Breast epithelium (tissue), 4 donors: ENCODE data around the gene RAP1GAP2. TPM values are rescaled to one million over a fixed set of nuclear protein-coding genes. Genes with fewer than 3 reads are reported as not detected.

ENCODE experiments used
- DNase-seq, 2 donors: peaks; one replicate each; pipeline ENCODE4 v3.0.0-alpha.2; 2019; ENCODE audit warnings: low spot score in 2 of 2
- H3K27ac ChIP-seq, 2 donors: fragments of 200-600 bp; sonication (generic) in 1 of 2; one replicate each; pipeline ENCODE4 v1.5.1; 2016 to 2019; ENCODE audit warnings: mild to moderate bottlenecking in 1 of 2
- H3K27me3 ChIP-seq, 2 donors: fragments of 200-600 bp; sonication (generic) in 1 of 2; one replicate each; pipeline versions ENCODE4 v1.5.1 to v1.6.0; 2017 to 2019; ENCODE audit warnings: control low read depth in 1 of 2, mild to moderate bottlenecking in 1 of 2
- H3K36me3 ChIP-seq: fragments of 200-600 bp; one replicate; pipeline ENCODE4 v1.5.1; 2019
- H3K4me1 ChIP-seq, 2 donors: fragments of 200-600 bp; sonication (generic); one replicate each; pipeline ENCODE4 v1.5.1; 2016 to 2019; ENCODE audit warnings: control low read depth in 1 of 2
- H3K4me3 ChIP-seq, 3 donors: fragments of 200-600 bp; sonication (generic); 1 replicate in 2 of 3; 2 replicates in 1 of 3; pipeline ENCODE4 v1.5.1; 2016 to 2019; ENCODE audit warnings: mild to moderate bottlenecking in 3 of 3, moderate library complexity in 2 of 3
- H3K9me3 ChIP-seq, 2 donors: fragments of 200-600 bp; sonication (generic) in 1 of 2; one replicate each; pipeline ENCODE4 v1.5.1; 2016 to 2019; ENCODE audit warnings: control low read depth in 1 of 2
- CTCF ChIP-seq, 3 donors: fragments of 450-650 bp; IDR thresholded peaks; one replicate each; pipeline ENCODE4 v1.5.1; 2016 to 2017; ENCODE audit warnings: antibody characterized with exemption in 3 of 3, mild to moderate bottlenecking in 3 of 3, moderate library complexity in 3 of 3
- POLR2A ChIP-seq: fragments of 450-650 bp; IDR thresholded peaks from one replicate; pipeline ENCODE4 v1.6.1; 2016; ENCODE audit warnings: antibody characterized with exemption, mild to moderate bottlenecking, moderate library complexity
- POLR2AphosphoS5 ChIP-seq, 3 donors: sonication (generic); formaldehyde crosslinking; IDR thresholded peaks; one replicate each; pipeline ENCODE4 v1.6.1; 2017; ENCODE audit warnings: antibody characterized with exemption in 3 of 3
- intact Hi-C: fragments of 100-400 bp; cut with DNase I; formaldehyde crosslinking; loops from one replicate; pipeline ENCODE4 v1.15.1; 2023; ENCODE audit warnings: low total_unique reads
- total RNA-seq, 3 donors: library from RNA; depleted of rRNA; stranded (reverse); fragments of >200 nt; gene quantifications; one replicate each; pipeline ENCODE4 v1.1.0, GENCODE V29; 2016

Gene RAP1GAP2
- total RNA-seq, 3 donors from 2014 or later: 5.3 to 23.4 (median 10.8) TPM

GRCh38 chr17:2865228-2865627, 69.0 kb downstream of the RAP1GAP2 start:
- intact Hi-C loops: loop anchor here (5.0 kb wide), 1 partner anchor 1032 kb away; no protein-coding TSS in a partner anchor
- Histone ChIP-seq H3K4me3 (no peak overlapping the region), H3K27me3 (no peaks in the 10 kb centered on the region), H3K36me3 (no peaks in the 10 kb centered on the region), H3K27ac (no peak overlapping the region), H3K4me1 (no peaks in the 10 kb centered on the region), H3K9me3 (no peaks in the 10 kb centered on the region)
- no peak for DNase-seq
- TF ChIP-seq POLR2A (no peak), POLR2AphosphoS5 (IDR thresholded peaks at IDR 0.05) (no peak), CTCF (IDR thresholded peaks at IDR 0.05) (no peak)

- TF ChIP-seq POLR2AphosphoS5 (IDR thresholded peaks at IDR 0.05) (no peak), CTCF (IDR thresholded peaks at IDR 0.05) (no peak), POLR2A (no peak)
- Histone ChIP-seq H3K36me3 (no peaks in the 10 kb centered on the region), H3K4me3 (no peak overlapping the region), H3K27me3 (no peaks in the 10 kb centered on the region), H3K27ac (no peak overlapping the region), H3K9me3 (no peaks in the 10 kb centered on the region), H3K4me1 (no peaks in the 10 kb centered on the region)
- intact Hi-C loops: loop anchor here (5.0 kb wide), 1 partner anchor 1030 kb away; no protein-coding TSS in a partner anchor
- no peak for DNase-seq
These were observed 71.5 kb downstream of the RAP1GAP2 start for GRCh38 chr17:2867441-2868424.

GRCh38 chr17:2869604-2870003, 73.4 kb downstream of the RAP1GAP2 start:
- TF ChIP-seq POLR2A (no peak), CTCF (IDR thresholded peaks at IDR 0.05) (no peak), POLR2AphosphoS5 (IDR thresholded peaks at IDR 0.05) (no peak)
- Histone ChIP-seq H3K27me3 (no peaks in the 10 kb centered on the region), H3K4me1 (no peaks in the 10 kb centered on the region), H3K27ac (no peak overlapping the region), H3K36me3 (no peaks in the 10 kb centered on the region), H3K9me3 (no peaks in the 10 kb centered on the region), H3K4me3 (no peak overlapping the region)
- DNase-seq: no peak
- intact Hi-C loops: loop anchor here (5.0 kb wide), 1 partner anchor 1028 kb away; no protein-coding TSS in a partner anchor

GRCh38 chr17:2871205-2871604, 75.0 kb downstream of the RAP1GAP2 start:
- DNase-seq: no peak
- H3K4me1 ChIP-seq: no peaks in the 10 kb centered on the region
- H3K4me3 ChIP-seq: no peak overlapping the region
- H3K27me3 ChIP-seq: no peaks in the 10 kb centered on the region
- H3K36me3 ChIP-seq: no peaks in the 10 kb centered on the region
- TF ChIP-seq POLR2A (no peak), POLR2AphosphoS5 (IDR thresholded peaks at IDR 0.05) (no peak), CTCF (IDR thresholded peaks at IDR 0.05) (no peak)
- intact Hi-C loops: no loop called here
- no peaks in the 10 kb centered on the region for H3K9me3 ChIP-seq
- no peak overlapping the region for H3K27ac ChIP-seq

GRCh38 chr17:2871720-2872119, 75.5 kb downstream of the RAP1GAP2 start:
- Histone ChIP-seq H3K4me3 (no peak overlapping the region), H3K27me3 (no peaks in the 10 kb centered on the region), H3K36me3 (no peaks in the 10 kb centered on the region), H3K27ac (no peak overlapping the region), H3K9me3 (no peaks in the 10 kb centered on the region), H3K4me1 (no peaks in the 10 kb centered on the region)
- no peak for TF ChIP-seq POLR2A
- TF ChIP-seq CTCF (IDR thresholded peaks at IDR 0.05): no peak
- no peak for TF ChIP-seq POLR2AphosphoS5 (IDR thresholded peaks at IDR 0.05)
- DNase-seq: no peak
- intact Hi-C loops: no loop called here
